Measurements from ENCODE around the gene PARVG.

PARVG gene

DNA sequence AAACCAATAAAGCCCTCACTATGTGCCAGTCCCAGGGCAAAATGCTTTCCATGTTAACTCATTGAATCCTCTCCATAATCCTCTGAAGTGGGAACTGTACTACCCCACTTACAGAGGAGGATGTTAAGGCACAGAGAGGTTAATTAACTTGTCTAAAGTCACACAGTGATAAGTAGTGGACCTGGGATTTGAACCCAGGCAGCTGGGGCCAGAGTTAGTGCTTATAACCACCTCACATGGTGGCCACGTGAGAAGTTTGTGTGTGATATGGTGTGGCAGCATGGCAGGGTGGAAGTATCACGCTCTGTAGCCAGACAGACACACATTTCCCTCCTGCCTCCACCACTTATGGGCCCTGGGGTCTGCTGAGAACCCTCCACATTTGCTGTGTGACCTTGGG lies 16.5 kb downstream of the PARVG start:
- DNase-seq, result no peak

DNA sequence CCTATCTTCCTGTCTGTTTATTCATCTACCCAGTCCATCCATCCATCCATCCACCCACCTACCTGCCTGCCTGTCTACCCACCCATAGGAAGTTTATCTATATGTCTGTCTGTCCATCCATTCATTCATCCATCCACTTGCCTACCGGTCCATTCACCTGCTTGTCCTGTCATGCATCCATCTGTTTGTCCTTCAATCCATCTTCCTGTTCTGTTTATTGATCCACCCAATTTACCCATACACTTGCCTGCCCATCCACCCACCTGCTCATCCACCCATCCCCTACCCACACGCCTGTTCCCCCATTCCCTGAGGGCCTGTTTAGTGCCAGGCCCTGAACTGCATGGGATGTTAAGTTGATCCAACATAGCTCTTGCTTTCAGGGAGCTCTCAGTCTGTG lies 18.4 kb downstream of the PARVG start:
- DNase-seq, result no peak

DNA sequence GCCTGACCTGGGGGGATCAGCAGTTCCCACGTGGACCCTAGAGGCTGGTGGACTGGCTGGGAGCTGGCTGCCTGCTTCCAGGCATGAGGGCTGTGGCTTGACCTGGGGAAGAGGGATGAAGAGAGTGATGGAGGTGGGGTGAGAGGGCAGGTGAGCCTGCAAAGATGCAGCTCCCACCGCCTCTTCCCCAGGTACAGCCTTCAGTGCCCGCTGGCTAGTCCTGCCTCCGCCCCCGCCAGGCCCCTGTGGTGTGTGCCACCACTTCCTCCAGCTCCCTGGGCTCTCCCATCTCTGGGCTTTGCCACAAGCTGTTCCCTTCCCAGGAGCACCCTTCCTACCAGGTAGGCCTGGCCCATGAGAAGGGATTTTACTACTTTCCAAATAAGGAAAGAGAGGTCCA lies 19.1 kb downstream of the PARVG start:
- no peak for DNase-seq

DNA sequence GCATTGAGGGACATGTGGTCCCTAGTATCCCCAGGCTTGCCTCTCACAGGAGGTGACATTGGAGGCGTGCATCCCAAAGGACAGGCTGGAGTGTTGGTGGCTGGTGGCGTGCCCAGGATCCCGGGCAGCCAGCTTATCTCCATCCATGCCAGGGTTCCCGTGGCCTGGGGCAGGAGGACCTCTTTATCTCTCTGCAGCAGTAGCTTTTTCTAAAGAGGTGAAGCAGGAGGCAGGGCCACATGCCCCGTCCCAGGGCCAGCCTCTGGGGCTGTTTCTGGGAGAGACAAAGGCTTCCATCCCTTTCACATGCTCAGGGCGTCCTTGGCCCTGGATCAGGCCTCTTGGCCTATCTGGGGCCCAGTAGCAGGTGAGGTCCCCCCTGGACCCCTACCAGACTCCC lies 19.7 kb downstream of the PARVG start:
- DNase-seq, result no peak

DNA sequence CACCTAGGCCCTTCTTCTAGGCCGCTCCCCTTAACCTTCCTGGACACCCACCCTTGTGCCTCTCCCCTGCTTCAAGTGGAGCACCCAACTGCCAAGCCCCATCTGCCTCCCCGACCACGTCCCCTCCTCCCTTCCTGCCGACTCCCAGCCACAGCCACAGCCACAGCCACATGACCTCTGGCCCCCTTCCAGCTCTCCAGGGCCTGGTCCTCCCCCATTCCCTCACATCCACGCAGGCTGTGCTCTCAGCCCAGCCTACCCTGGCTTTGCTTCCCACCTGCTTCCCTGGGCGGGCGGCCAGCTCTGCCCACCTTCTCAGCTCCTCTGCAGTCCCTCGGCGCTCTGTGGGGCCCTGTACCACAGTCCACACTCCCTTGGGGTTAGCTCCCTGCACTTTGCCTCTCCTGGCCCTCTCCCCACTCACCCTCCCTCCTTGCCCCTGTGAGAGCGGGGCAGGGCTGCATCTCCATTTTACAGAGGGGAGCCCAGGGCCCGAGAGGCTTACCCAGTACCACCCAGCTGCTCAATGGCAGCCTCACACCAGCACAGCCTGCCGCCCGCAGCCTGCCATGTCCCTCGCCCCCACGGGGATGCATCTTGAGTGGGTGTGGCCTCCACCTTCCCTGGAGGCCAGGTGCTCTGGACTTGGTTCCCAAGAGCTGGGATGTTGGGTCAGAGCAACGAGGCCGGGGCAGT lies 20.3 kb downstream of the PARVG start:
- DNase-seq, result no peak

DNA sequence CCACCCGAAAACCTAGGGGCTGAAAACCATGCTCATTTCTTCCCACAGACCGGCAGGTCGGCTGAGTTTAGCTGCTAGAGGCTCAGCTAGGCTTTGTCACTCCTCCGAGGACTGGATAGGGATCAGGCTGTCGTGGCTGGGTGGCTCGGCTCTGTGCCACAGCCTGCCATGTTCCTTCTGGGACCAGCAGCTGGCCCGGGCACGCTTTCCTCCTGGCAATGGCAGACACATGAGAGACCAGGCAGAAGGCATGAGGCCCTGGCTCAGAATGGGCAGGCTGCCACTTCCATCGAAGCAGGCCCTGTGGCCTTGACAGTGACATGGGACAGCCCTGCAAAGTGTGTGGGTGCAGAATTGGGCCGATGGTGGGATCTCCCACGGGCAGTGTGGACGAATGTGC lies 20.9 kb downstream of the PARVG start:
- DNase-seq, result no peak

DNA sequence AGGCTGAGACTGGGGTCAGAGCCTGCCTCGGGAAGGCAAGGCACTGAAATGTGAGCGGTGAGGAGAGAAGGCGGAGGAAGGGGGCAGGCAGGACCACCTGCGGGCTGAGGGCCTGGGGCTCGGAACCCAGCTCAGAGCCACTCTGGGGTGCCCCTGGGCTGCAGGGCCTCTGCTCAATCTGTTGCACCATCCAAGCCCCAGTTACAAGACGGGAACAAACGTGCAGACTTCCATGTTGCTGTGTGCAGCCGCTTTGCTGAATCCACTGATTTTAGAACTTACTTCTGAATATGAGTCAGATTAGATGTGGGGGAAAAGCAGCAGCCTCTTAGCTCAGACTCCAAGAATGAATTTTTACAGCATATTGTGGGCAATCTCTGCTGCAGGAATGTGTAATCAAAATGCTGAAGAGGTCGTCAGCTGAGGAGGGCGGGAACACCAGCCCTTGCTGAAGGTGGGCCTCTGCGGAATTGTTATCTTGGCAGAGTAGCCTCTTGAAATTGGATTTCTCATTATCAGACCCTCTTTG lies 21.6 kb downstream of the PARVG start:
- DNase-seq, result no peak

DNA sequence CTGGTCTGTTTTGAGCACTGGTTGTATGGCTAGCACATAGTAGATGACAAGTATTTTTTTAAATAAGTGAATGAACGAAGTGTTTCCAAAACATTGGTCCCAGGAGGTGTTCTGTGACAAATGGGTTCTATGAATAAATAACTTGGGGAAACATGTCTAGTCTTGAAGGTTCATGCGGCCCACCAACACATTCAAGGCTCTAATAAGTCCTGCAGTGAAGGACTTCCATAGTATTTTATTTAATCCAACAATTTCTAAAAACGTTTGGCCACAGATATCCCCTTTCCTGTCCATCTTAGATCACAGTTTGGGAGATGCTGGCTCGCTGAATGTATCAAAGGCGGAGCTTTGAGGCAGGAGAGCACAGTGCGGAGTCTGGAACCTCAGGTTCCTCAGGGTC lies 22.5 kb downstream of the PARVG start:
- DNase-seq, result no peak

DNA sequence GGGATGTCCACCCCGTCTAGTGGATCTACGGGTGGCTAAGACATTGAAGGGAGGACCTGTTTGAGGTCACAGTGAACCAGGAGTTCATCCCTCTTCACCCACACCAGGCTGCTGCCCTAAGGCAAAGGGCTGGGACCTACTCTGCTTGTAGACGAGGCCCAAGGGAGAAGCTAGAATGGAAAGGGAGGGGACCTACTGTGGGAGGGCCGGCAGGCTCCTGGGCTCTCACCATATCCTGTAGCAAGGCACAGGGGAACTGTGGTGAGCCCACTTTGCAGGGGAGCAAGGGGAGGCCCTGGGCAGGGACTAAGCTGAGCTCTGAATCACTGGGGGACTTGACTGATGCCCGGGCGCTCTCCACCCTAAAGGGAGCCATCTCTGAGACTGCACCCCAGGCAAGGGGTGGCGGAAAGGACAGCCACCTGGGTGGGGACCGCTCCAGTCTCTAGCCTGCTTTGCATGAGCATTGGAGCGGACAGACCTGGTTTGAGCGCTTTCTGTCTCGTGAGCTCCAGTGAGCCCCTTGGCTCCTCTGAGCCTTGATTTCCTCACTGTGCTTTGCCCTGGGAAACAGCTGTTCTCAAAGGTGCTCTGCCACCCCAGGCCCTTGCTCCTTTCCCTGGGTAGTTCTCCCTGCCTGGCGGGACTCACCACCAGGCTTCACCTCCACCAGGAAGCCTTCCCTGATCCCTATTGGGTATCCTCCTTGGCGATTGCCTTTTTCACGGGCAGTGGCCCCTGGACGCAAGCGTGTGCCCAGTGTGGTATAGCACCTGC lies 24.2 kb downstream of the PARVG start:
- no peak for DNase-seq

DNA sequence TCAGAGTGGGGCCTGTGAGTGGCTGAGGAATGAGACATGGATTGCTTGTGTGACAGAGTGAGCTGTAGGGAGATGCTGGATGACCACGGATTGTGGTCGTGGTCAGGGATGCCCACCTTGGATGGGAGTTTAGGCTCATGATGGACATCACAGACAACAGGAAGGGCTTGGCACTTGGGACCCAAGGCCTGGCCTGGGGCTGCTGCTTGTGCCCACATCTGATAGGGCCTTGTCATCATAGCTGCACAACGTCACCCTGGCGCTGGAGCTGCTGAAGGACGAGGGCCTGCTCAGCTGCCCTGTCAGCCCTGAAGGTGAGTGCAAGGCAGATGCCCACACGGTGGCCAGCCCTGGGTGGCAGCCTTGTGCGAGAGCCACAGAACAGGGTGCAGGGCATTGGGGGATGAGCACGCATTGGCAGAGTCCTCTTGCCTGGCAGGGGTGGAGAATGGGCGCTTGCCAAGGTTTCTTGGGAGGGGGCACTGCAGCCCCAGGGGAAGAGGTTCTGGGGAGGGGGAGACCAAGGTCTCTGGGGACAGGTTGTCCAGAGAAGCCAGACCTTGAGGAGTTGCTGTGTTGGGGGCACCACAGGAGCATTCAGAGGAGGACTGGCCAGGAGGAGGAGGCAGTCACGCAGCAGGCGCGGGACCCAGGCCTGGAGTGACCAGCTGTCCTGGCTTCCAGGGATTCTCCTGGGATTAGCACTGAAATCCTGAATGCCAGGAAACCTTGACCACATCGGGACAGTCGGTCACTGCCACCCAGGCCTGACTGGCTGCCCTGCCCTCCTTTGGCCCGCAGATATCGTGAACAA lies 25.0 kb downstream of the PARVG start:
- DNase-seq, result no peak

DNA sequence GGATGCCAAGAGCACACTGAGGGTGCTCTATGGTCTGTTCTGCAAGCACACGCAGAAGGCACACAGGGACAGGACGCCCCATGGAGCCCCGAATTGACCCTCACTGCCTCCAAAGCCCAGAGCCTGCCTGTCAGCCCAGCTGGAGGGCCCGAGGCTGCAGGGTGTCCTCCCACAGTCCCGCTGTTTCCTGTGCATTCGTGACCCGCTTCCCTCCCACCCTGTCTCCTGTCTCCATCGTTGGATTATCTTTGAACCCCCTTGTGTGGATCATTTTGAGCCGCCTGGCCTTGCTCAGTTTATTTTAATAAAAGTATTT lies 25.6 kb downstream of the PARVG start:
- no peak for DNase-seq

DNA sequence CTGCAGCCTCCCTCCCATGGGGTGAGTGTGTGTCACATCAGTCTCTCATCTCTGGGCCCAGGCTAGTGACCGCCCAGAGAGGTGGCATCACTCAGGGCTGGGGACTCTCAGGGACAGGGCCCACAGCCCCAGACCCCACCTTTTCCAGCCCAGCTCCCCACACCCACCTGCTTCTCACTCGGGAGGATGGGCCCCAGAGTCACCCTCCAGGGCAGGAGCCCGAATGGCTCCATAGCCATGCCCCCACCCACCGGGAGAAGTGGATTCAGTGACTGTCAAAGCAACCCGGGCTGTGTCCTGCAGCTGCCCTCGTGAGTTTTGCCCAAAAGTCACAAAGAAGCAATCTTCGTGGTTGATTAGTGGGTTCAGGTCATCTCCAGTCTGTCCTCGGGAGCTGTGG lies 26.0 kb downstream of the PARVG start:
- no peak for DNase-seq

DNA sequence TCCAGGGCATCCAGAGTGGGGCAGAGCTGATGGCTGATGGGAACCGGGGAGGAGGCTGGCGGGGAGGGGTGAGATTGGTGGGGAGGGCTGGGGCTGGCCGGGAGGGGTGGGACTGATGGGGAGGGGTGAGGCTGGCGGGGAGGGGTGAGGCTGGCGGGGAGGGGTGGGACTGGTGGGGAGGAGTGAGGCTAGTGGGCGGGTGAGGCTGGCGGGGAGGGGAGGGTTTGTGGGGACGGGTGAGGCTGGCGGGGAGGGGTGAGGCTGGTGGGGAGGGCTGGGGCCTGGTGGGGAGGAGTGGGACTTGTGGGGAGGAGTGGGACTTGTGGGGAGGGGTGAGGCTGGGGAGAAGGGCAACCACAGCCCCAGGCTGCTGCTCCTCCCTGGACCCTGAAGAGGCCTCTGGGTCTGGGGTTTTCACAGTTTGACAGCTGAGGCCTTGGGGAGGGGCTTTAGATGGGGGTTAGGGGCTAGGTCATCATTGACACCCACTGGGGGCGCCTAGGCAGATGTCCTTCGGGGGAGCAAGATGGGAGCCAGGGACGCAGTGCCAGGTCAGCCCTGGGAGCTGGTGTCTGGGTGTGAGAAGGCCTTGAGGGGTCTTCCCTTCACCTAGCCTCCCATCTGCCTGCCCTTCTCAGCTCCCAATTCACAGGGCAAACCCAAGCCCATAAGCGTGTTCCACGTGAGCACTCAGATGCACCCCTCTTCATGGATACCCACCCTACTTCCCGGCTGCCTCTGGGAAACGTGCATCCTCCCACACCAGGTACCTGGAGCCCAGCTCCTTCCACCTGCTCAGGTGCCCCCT lies 26.7 kb downstream of the PARVG start:
- no peak for DNase-seq

DNA sequence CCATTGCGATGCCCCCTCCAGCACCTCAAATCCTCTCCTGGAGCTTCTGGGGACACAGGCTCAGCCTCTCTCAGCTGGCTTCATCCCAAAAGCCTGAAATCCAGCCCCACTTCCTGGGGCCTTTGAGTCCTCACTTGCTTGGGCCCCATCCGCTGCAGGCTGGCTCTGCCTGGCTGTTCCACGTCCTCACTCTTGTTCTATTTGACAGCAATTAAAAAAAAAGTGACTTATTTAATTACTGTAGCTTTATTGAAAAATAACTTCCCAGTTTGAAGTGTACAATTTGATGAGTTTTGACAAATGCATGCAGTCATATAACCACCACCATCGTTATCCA lies 27.2 kb downstream of the PARVG start:
- no peak for DNase-seq

DNA sequence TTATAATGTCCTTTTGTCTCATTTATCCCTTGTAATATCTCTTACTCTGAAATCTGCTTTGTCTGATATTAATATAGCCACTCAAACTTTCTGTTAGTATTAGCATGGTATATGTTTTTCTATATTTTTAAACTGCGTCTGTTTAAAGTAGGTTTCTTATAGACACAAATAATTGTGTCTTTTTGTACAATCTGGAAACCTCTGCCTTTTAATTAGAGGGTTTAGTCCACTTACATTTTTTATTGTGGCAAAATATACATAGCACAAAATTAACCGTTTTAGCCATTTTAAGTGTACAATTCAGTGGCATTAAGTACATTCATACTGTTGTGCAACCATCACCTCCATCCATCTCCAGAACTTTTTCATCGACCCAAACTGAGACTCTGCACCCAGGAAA lies 28.6 kb downstream of the PARVG start:
- no peak for DNase-seq

DNA sequence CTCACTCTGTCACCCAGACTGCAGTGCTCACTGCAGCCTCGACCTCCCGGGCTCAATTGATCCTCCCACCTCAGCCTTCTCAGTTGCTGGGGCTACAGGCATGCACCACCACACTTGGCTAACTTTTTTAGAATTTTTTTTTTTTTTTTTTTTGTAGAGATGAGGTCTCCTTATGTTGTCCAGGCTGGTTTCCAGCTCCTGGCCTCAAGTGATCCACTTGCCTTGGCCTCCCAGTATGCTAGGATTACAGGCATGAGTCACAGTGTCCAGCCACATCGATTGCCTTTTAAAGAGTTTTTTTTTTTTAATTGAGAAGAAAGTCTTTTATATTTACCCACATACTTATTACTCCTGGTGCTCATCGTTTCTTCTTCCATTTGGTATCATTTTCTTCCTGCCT lies 30.0 kb downstream of the PARVG start:
- DNase-seq, result no peak

DNA sequence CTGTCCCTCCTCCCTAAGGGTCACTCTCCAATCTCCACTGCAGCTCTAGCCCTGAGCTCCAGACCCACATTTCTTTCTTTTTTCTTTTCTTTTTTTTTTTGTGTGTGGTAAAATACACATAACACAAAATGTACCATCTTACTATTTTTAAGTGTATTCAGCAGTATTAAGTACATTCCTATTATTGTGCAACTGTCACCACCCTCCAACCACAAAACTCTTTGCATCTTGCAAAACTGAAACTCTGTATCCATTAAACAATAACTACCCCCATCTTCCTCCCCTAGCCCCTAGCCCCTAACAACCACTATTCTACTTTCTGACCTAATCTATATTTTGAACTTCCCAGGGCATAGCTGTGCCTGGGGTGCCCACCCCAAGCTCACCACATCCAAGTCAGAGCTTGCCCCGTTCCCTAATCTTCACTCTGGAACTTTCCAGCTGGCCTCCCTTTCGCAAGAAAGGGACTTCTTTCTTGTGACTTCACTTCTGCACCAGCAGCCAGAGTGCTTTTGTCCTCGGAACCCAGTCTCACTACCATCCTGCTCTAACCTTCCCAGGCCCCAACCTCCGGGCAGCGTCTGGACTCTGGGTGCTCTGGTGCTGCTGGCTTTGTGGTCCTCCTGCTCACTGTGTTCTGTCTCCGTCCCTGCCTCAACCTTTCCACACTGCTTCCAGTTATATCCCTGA lies 30.7 kb downstream of the PARVG start:
- DNase-seq, result no peak

DNA sequence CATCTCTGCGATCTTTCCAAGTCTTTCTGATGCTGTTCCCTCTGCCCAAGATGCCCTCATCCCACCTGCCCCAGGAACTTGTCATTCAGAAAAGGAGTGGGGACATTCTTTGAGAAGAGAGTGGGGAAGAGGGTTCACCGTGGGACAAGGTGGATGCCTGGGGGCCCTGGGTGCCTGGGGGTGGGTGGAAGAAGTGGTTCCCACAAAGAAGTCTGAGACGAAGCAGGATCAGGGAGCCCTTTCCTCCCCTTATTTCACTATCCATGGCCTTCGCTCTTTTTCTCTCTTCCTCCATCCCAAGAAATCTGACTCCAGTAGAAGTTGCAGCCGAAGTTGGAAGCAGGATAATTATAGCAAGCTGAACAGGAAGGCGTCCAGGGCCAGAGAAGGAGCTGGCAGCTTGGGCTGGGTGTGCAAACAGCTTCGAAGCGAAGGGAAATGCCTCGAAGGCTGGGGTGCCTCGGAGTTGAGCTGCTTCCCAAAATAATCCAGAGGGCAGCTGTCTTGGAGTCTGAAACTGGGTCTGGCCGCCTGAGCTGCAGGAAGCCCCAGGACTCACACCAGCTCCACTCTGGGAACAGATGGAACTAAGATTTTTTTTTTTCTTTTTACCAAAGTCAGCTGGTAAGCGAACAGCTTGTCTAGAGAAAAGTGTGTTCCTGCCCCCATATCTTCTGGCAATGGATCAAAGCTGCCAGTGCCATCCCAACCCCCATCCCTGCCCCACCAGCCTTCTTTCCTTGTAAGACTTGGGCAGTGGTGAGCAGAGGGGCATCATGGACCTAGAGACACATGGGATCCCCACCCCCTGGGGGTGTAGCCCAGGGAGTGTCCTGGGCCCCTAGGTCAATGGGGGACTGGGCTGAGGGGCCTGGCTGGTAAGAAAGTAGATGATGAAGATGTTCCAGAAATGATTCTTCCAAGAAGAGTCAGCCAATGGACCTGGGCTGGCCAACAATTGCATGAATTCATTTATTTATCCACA lies 31.5 kb downstream of the PARVG start:
- DNase-seq, result no peak

DNA sequence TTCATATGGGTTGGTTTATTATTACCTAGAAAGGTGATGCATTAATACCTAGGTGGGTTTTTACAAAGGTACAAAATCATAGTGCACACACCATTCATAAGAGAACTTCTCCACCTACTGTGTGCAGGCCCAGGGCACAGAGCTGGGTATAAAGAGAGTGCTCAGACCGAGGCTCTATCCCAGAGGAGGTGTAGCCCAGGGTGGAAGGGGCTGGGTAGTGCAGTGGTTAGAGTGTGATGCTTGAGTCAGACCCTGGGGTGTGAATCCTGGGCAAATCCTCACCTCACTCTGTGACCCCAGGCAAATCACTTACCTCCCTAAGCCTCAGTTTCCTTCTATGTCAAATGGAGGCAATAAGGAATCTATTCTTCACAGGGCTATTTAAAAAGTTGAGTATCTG lies 32.2 kb downstream of the PARVG start:
- no peak for DNase-seq

DNA sequence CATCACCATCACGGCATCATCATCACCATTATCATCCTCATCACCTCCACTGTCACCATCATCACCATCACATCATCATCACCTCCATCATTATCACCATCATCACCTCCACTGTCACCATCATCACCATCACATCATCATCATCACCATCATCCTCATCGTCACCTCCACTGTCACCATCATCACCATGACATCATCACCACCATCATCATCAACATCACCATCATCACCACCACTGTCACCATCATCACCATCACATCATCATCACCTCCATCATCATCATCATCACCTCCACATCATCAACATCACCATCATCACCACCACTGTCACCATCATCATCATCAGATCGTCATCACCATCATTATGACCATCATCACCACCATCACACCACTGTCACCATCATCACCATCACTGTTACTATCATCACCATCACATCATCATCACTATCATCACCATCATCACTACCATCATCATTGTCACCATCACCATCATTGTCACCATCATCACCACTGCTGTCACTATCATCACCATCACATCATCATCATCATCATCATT lies 32.8 kb downstream of the PARVG start:
- DNase-seq, result no peak

DNA sequence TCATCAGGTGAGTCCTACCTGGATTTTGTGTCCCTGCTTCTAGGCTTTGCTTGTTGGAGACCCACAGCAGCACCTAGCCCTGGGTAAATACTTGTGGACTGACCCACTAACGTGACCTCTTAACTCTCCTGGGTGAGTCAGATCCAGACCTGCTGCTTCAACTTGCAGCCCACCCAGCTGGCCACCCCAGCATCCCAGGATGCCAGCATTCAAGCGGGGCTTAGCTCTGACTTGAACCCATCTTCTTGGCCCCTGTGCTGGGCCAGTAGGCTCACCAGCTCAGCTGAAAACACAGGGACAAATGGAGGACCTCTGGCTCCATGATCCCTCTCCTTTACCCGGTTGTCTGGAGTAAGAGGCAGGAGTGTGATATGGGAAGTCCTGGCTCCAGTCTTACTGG lies 33.5 kb downstream of the PARVG start:
- DNase-seq, result no peak
